Omental fat pad (tissue), 4 donors: Measurements from ENCODE around the gene DNPEP. TPM values are rescaled to one million over a fixed set of nuclear protein-coding genes. Genes with fewer than 3 reads are reported as not detected.

Experiments
- ATAC-seq: fragments of 150-250 bp; one replicate; pipeline ENCODE4 v1.9.1; 2016; ENCODE audit warnings: mild to moderate bottlenecking, moderate library complexity; ENCODE audit not compliant: low FRiP score
- DNase-seq: peaks from one replicate; pipeline ENCODE4 v3.0.0-alpha.2; 2019; ENCODE audit warnings: low spot score
- CTCF ChIP-seq, 3 donors: fragments of 450-650 bp; IDR thresholded peaks; one replicate each; pipeline ENCODE4 v1.5.1; 2016 to 2017; ENCODE audit warnings: antibody characterized with exemption in 3 of 3, mild to moderate bottlenecking in 3 of 3, moderate library complexity in 2 of 3
- total RNA-seq, 4 donors: library from RNA; depleted of rRNA; stranded (reverse); fragments of >200 nt; gene quantifications; one replicate each; pipeline ENCODE4 v1.1.0, GENCODE V29; 2016

The DNPEP gene
- total RNA-seq, 4 donors from 2014 or later = 58.4 to 97.4 (median 85.7) TPM

GRCh38 chr2:219352448-219353023, 35.2 kb downstream of the DNPEP start:
- no peak for TF ChIP-seq CTCF (IDR thresholded peaks at IDR 0.05)
- DNase-seq = no peak
- no peak for ATAC-seq

GRCh38 chr2:219350710-219351221, 36.9 kb downstream of the DNPEP start:
- ATAC-seq (no peak), DNase-seq (no peak)

GRCh38 chr2:219350215-219350614, 37.5 kb downstream of the DNPEP start:
- DNase-seq (no peak), ATAC-seq (no peak)
- TF ChIP-seq CTCF (IDR thresholded peaks at IDR 0.05) = no peak

More at GRCh38 chr2:219350710-219351221, 36.9 kb downstream of the DNPEP start:
- TF ChIP-seq CTCF (IDR thresholded peaks at IDR 0.05) = no peak

GRCh38 chr2:219344751-219345430, 42.8 kb downstream of the DNPEP start:
- ATAC-seq (no peak), DNase-seq (no peak)
- TF ChIP-seq CTCF (IDR thresholded peaks at IDR 0.05) = no peak

- TF ChIP-seq CTCF (IDR thresholded peaks at IDR 0.05) = no peak
- no peak for DNase-seq
Measured at GRCh38 chr2:219335373-219335786, 52.3 kb downstream of the DNPEP start.

GRCh38 chr2:219334076-219334475, 53.6 kb downstream of the DNPEP start:
- ATAC-seq (no peak), DNase-seq (no peak)
- TF ChIP-seq CTCF (IDR thresholded peaks at IDR 0.05) = no peak

More at GRCh38 chr2:219335373-219335786, 52.3 kb downstream of the DNPEP start:
- ATAC-seq = no peak

GRCh38 chr2:219332542-219332941, 55.2 kb downstream of the DNPEP start, which contains the start of gene RESP18:
TSS of gene RESP18 (minus strand) at chr2:219332744.
- DNase-seq = no peak
- no peak for TF ChIP-seq CTCF (IDR thresholded peaks at IDR 0.05)
- ATAC-seq = no peak
